ENCODE measurements around the gene AFAP1L2.
"Not testable (repeated sequence)": the region's sequence is repeated elsewhere in the genome, so short reads cannot be mapped to it uniquely, and the experiment has no call there.

AFAP1L2 gene

DNA sequence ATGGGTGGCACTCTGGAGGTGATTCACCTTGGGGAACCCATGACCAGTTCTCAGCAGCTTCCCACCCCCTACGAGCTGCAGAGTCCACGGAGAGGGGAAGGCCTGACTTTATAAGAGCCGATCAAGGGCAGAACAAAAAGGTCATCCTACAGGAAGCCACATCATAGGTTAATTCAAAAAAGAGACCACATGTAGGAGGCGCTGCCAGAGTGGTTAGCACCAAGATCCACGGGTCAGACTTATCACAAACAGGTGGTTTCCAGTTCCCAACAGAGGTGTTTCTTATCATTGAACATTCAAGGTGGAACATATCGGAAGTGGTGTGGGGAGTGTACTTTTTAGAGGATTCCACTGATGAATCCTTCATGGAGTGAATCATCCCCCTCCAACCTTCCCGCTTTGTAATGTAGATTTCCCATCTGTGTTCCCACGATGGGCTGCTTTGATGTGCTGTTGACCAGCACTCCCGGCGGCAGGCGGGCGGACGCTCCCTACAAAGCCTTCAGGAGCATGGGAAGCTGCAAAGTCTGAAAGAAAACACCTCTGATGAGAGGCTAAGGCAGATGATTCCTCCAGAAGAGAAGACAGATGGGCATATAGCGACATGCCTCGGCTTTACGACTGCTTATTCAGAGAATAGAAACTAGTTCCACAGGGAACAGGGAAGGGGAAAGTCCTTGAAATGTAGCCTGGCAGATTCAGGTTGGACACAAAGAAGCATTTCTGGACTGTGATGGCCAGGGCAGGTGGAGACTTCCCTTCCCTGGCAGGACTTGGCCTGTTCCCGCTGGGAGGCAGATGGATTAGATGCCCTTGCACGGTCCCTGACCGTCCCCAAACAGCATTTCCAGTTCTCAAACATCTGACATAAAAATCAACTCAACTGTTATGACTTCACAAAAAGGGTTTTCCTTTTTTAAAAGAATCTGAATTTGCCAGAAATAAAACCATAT, 66.5 kb downstream of the AFAP1L2 start:
- DNase-seq (ENCODE audit: low read depth in 2 of 2): no peak

DNA sequence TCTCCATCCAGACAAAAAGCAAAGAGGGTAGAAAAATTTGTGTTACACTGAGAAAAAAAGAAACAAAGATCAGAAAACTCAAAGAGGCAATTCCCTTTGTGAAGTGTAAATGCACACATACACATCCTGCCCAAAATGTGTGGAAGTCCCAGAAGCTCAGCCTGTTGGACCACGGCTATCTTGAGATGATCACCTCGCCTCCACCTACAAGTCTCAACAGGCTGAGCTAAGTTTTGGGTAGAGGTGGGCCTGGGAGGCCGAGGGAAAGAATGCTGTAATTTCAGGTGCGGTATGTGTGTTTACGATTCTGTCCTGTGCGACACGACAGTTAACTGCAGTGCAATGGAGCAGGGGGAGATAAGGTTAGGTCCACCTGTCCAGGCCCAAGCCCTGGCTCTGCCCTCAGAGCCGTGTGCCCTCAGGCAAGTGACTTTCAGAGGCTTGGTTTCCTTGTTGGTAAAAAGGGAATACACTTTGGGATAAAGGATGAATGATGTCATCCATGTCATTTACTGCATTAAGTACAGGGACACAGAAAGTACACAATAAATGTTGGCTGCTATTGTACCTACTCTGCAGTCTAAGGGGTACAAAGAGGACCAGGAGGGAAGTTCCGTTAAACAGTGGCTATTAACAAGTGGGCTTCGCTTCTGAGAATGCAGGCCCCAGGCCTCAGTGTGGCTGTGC, 67.3 kb downstream of the AFAP1L2 start:
- DNase-seq (ENCODE audit: low read depth in 2 of 2): no peak

DNA sequence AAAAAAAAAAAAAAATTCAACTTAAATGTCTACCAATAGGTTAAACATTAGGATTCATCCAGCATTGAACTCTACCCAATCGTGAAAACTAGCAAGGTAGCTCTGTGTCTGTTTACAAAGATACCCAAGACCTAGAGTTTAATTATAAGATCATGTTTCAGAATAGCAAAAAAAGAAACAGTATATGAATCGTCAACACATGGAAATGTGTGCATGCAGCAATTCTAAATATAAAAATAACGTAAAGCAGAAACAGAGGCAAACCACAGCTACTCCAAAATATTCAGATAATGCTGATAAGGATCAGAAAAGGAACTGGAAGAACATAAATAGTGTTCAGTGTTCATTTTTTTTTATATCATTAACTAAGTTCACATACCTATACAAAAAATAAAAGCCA, 68.7 kb downstream of the AFAP1L2 start:
- no peak for DNase-seq (ENCODE audit: low read depth in 2 of 2)

DNA sequence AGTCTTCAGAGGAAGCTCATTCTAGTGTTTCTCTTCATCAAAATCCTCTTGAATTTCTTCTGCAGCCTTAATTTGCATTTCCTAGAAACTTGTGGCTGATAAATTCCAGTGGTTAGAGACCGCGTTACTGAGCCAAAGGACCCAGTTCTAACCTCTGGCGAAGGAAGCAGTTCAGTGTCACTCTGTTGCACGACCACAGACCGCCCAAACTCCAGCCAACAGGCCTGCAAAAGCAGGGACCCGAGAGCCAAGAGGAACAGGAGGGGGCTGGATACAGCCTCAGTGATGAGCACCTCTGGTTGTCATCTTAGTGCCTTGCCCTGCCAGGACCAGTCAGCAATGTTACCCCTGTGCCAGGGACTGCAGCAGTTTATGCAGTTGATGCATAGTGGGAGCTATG, 70.0 kb downstream of the AFAP1L2 start:
- no peak for DNase-seq (ENCODE audit: low read depth in 2 of 2)

GRCh38 chr10:114333441-114333840, 70.9 kb downstream of the AFAP1L2 start:
- not testable (repeated sequence) for DNase-seq (ENCODE audit: low read depth in 2 of 2)

DNA sequence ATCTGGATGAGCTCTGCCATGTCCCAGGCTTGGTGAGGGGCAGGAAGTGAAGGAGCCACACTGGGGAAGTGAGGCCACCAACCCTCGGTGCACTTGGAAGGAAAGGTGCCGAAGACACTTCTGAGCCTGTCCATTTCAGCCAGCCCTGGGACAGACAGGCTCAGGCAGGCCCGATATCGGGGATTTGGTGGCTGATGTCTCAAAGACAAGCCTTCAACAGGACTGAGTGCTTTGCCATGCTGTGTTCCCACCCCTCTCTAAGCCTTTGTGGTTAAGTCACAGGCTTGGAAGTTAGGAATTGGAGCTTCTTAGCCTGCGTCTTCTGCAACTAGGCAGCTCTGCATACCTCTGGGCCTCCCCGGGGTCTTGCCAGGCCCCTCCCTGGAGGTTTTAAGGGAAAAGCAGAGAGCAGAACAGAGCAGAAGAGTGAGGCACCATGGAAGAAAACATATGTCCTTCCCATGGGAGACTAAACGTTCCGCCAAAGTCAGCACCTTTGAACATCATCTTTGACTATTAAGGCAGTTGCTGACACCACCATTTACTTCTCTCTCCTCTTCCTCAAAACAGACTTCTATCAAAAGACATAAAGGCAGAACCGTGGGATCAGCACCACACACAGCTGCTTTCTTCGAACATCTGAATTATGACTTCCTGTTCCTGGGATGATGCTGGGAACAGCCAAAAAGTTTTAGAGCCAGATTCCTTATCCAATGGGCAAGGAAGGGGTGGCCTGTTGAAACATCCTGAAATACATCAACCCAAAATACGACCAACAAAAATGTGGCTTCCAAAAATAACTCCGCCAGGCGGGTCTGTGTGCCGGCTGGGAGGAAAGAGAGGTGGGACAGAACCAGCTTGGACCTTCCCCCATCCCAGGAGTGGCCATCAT, 71.8 kb downstream of the AFAP1L2 start:
- no peak for DNase-seq (ENCODE audit: low read depth in 2 of 2)

GRCh38 chr10:114329634-114330365, 74.5 kb downstream of the AFAP1L2 start:
- DNase-seq (ENCODE audit: low read depth in 2 of 2): no peak

DNA sequence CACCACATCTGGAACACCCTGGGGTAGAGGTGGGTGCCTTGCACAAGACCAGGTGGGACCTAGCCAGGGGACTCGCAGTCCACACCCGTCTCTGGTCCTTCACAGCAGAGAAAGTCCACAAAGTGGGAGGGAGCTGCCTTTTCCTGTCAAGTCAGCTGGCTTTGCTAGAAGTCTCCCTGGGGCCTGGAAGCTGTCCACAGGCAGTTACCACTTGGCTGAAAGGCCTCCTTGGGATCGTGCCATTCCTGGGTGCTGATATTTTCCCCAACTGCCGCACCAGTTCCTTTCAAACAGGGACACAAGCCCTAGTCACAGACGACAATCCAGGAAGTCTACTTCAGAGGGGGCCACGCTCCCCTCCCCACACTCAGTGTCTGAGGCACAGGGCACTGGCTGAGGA, 75.4 kb downstream of the AFAP1L2 start:
- DNase-seq (ENCODE audit: low read depth in 2 of 2): no peak

- no peak for DNase-seq (ENCODE audit: low read depth in 2 of 2)
These were observed 75.9 kb downstream of the AFAP1L2 start for GRCh38 chr10:114328441-114328812.

DNA sequence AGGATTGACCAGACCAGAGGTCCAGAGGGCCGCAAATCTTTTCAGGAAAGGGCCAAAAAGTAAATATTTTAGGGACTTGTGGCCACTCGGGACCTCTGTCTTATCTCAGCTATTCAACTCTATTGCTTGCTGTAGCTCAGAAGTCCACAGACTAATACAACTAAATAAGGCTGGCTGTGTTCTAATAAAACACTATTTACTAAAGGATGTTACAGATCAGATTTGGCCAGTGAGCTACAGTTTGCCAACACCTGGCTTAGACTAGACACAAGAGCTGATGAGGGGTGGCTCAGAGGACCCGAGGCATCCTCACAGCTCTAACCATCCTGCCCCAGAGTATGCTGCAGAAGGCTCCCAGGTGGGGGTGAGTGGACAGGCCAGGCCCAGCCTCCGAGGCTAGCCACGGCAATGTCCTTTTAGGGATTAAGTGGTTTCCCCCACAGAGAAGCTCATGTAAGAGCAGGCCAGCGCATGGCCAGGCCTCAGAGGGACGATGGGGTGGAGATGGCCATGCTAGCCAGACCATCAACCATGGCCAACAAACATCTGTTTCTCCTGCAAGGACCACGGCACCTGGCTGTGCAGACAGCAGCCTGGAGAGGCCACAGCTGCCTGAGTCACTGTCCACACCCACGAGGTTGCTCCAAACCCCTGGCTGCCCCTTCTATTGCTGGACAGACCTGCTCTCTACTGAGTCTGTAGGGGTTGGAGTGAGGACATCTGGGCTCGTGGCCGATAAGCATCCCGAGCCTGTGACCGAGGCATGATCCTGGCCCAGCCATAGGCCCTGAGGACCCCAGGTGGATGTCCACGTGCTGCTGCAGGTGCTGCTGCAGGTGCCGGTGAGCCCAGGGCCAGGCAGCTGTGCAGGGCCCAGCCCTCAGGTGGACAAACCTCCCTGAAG, 76.5 kb downstream of the AFAP1L2 start:
- DNase-seq (ENCODE audit: low read depth in 2 of 2): no peak

DNA sequence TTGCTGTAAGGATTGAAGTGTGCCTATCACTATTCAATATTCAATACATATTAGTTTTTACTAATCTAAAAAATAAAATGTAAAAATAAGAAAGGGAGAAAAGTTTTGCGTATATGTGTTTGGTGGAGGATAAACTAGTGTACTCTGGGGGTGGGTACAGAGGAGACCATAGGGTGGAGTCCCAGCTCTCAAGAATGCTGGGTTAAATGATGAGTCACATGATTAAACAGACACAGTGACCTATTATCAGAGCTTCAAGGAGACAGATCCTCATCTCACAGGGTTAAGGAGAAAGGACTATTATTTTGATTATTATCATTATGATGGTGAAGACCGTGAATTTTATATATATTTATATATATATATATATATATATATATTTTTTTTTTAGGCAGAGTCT, 77.5 kb downstream of the AFAP1L2 start:
- DNase-seq (ENCODE audit: low read depth in 2 of 2): no peak

- DNase-seq (ENCODE audit: low read depth in 2 of 2): no peak
These were observed 81.3 kb downstream of the AFAP1L2 start for GRCh38 chr10:114323023-114323422.

GRCh38 chr10:114322344-114322743, 82.0 kb downstream of the AFAP1L2 start:
- no peak for DNase-seq (ENCODE audit: low read depth in 2 of 2)

GRCh38 chr10:114320249-114321116, 83.8 kb downstream of the AFAP1L2 start:
- no peak for DNase-seq (ENCODE audit: low read depth in 2 of 2)

- no peak for DNase-seq (ENCODE audit: low read depth in 2 of 2)
These were observed 84.7 kb downstream of the AFAP1L2 start for GRCh38 chr10:114319406-114320248.

GRCh38 chr10:114316744-114317143, 87.6 kb downstream of the AFAP1L2 start:
- no peak for DNase-seq (ENCODE audit: low read depth in 2 of 2)

DNA sequence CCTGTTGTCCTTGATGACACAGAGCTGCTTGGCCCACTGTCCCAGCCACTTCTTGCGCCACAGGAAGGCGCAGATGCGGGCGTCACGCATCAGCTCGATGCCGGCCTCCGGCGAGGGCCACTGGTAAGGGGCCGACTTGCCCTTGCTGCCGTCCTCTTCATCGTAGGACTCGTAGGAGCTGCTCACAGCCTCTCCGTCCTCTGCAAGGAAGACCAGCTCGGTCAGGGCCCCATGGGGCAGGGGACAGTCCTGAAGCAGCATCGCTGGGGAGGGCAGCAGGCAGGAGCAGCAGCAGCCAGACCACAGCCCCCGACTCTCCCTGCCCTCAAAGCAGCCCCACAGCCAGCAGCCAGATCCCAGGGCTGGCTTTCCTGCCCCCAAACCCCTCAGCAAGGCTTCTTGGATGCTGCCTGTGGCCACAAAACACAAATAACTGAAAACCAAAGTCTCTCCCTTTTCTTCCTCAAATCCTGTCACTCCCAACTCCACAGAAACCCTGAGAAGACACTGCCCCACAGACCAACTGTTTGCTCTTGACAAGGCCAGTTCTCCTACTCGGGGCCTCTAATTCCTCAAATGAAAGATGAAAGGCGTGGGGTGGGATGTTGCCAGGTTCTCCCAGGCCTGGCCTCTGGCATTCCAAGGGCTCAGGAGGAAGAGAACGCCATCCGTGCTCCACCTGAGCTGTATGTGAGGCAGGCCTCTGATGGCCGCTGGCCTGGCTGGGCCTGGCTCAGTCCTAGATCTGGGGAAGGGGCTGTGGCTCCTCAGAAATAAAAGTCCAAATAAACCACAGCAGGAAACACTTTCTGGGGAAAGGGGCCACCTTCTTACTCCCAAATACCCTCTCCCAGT, 88.5 kb downstream of the AFAP1L2 start:
- no peak for DNase-seq (ENCODE audit: low read depth in 2 of 2)

Measured in stimulated activated CD4-positive, alpha-beta T cell treated with anti-CD3 and anti-CD28 coated beads, Interleukin-4, amount 100 ng/mL, for 48 hours (primary cell).